ENCODE measurements around the gene POLR2F. TPM values are rescaled to one million over a fixed set of nuclear protein-coding genes. Genes with fewer than 3 reads are reported as not detected.
"Not testable (repeated sequence)": the region's sequence is repeated elsewhere in the genome, so short reads cannot be mapped to it uniquely, and the experiment has no call there.

The POLR2F gene
- total RNA-seq, 2 donors from 2014 or later = 98.0 to 105 TPM

DNA sequence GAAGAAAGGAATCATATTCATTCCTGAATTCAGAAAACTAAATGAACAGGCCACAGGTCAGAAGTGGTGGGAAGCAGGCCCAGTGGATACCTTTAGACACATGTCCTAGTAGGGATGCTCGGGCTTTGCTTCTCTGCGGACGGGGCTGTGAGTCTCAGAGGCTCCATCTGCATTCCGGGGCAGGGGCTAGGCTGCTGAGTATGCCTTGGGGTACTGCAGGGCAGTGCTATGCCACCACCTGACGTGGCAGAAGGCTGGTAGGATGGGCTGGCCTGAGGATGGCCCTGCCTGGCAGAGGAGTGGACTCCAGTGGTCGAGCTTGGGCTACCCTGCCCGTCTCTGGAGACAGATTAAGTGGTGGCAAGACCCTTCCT lies 9.7 kb upstream of the POLR2F start:
- Histone ChIP-seq H3K4me1 (ENCODE audit: control insufficient read depth, insufficient read depth, low read length) (no peaks in the 10 kb centered on the region), H3K27me3 (ENCODE audit: control insufficient read depth, insufficient read depth, low read length, poor library complexity, severe bottlenecking) (no peaks in the 10 kb centered on the region), H3K27ac (ENCODE audit: low read depth, low read length) (no peak overlapping the region), H3K9ac (ENCODE audit: extremely low read depth, low read length, poor library complexity, severe bottlenecking) (no peak overlapping the region), H3K4me3 (ENCODE audit: low read length) (no peak overlapping the region), H3K36me3 (ENCODE audit: control insufficient read depth, insufficient read depth, low read length) (peaks cover 15% of the 10 kb centered on the region), H3K9me3 (ENCODE audit: control insufficient read depth, low read length) (no peaks in the 10 kb centered on the region)
- DNase-seq = no peak
- Mint-ChIP-seq H3K4me3 (no peak overlapping the region), H3K36me3 (ENCODE audit: low read depth) (peaks cover 19% of the 10 kb centered on the region), H3K9me3 (no peaks in the 10 kb centered on the region), H3K4me1 (no peaks in the 10 kb centered on the region), H3K27ac (no peak overlapping the region), H3K27me3 (ENCODE audit: insufficient read depth) (no peaks in the 10 kb centered on the region)
- 92 to 93% methylated on average over 5 to 7 of the region's 7 CpGs for WGBS, 2 experiments (ENCODE audit: insufficient coverage in 1 of 2, insufficient read length in 1 of 2)
- TF ChIP-seq, protein P1, sequence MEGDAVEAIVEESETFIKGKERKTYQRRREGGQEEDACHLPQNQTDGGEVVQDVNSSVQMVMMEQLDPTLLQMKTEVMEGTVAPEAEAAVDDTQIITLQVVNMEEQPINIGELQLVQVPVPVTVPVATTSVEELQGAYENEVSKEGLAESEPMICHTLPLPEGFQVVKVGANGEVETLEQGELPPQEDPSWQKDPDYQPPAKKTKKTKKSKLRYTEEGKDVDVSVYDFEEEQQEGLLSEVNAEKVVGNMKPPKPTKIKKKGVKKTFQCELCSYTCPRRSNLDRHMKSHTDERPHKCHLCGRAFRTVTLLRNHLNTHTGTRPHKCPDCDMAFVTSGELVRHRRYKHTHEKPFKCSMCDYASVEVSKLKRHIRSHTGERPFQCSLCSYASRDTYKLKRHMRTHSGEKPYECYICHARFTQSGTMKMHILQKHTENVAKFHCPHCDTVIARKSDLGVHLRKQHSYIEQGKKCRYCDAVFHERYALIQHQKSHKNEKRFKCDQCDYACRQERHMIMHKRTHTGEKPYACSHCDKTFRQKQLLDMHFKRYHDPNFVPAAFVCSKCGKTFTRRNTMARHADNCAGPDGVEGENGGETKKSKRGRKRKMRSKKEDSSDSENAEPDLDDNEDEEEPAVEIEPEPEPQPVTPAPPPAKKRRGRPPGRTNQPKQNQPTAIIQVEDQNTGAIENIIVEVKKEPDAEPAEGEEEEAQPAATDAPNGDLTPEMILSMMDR (conservative IDR thresholded peaks at IDR 0.05) = no peak

DNA sequence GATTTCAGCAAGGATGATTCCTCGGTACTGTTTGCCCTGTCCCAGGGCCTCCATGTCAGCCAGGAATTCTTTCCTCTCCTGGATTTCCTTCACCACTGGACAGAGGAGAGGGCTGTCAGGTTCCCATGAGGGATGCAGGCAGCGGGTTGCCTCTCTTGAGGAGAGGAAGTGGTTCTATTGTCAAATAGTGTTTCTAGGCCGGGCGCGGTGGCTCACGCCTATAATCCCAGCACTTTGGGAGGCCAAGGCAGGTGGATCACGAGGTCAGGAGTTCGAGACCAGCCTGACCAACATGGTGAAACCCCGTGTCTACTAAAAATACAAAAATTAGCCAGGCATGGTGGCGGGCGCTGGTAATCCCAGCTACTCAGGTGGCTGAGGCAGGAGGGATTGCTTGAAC lies 9.1 kb upstream of the POLR2F start:
- not testable (repeated sequence) for H3K9me3 ChIP-seq (ENCODE audit: control insufficient read depth, low read length); H3K27me3 ChIP-seq (ENCODE audit: control insufficient read depth, insufficient read depth, low read length, poor library complexity, severe bottlenecking); H3K4me3 ChIP-seq (ENCODE audit: low read length); H3K4me3 Mint-ChIP-seq; H3K4me1 ChIP-seq (ENCODE audit: control insufficient read depth, insufficient read depth, low read length); H3K27ac ChIP-seq (ENCODE audit: low read depth, low read length); H3K36me3 ChIP-seq (ENCODE audit: control insufficient read depth, insufficient read depth, low read length); H3K9ac ChIP-seq (ENCODE audit: extremely low read depth, low read length, poor library complexity, severe bottlenecking); DNase-seq; H3K4me1 Mint-ChIP-seq; H3K9me3 Mint-ChIP-seq; H3K27me3 Mint-ChIP-seq (ENCODE audit: insufficient read depth)
- Mint-ChIP-seq H3K27ac (peak overlapping the region; percentile 17), H3K36me3 (ENCODE audit: low read depth) (peaks cover 16% of the 10 kb centered on the region)
- WGBS, 2 experiments (ENCODE audit: insufficient coverage in 1 of 2, insufficient read length in 1 of 2) = 97% methylated on average over 11 of the region's 11 CpGs; no CpG with 5 or more reads in 1 of the 2 experiments

DNA sequence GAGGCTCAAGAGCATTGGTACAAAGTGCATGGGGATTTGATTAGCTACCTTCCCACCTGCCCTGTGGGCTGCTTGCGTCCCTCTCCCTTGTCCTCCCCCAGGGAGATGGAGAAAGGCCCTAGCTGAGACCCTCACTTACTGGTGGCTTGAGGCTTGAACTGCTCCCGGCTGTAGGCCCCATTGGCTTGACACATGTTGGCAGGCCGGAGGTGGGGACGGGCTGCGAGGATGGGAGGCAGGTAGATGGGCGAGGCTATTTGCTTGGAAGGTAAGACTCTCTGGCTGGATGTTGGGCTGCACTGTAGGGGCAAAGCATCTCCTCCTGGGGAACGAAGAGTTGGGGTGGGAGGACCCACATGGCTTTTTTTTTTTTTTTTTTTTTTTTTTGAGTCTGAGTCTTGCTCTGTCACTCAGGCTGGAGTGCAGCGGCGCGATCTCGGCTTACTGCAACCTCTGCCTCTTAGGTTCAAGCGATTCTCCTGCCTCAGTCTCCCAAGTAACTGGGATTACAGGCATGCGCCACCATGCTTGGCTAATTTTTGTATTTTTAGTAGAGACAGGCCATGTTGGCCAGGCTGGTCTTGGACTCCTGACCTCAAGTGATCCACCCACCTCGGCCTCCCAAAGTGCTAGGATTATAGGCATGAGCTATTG lies 6.2 kb upstream of the POLR2F start:
- H3K4me3 Mint-ChIP-seq; H3K36me3 ChIP-seq (ENCODE audit: control insufficient read depth, insufficient read depth, low read length); H3K27ac Mint-ChIP-seq; H3K27me3 Mint-ChIP-seq (ENCODE audit: insufficient read depth); H3K4me1 ChIP-seq (ENCODE audit: control insufficient read depth, insufficient read depth, low read length); H3K9me3 Mint-ChIP-seq; H3K27me3 ChIP-seq (ENCODE audit: control insufficient read depth, insufficient read depth, low read length, poor library complexity, severe bottlenecking); H3K4me3 ChIP-seq (ENCODE audit: low read length); H3K36me3 Mint-ChIP-seq (ENCODE audit: low read depth); H3K9ac ChIP-seq (ENCODE audit: extremely low read depth, low read length, poor library complexity, severe bottlenecking); H3K27ac ChIP-seq (ENCODE audit: low read depth, low read length); DNase-seq; H3K9me3 ChIP-seq (ENCODE audit: control insufficient read depth, low read length); H3K4me1 Mint-ChIP-seq: not testable (repeated sequence)
- 91 to 98% methylated on average over 9 to 14 of the region's 14 CpGs for WGBS, 2 experiments (ENCODE audit: insufficient coverage in 1 of 2, insufficient read length in 1 of 2)

DNA sequence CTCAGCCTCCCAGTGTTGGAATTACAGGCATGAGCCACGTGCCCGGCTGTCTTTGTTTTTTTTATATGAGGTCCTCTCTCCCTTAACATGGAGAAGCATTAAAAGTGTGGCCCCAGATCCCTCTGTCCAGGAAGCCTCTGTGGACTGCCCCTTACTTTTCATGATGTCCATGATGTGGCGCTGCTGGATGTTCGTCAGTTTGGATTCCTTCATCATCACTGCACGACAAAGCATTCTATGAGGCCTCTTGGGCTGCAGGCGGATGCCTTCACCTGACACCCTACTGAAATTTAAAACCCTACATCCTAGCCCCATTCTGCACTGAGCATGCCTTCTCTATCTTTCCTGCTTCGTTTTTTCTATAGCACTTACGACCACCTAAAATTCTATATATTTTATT lies 2.2 kb upstream of the POLR2F start:
- DNase-seq = no peak
- WGBS, 2 experiments (ENCODE audit: insufficient coverage in 1 of 2, insufficient read length in 1 of 2) = 67 to 79% methylated on average over 6 of the region's 8 CpGs

DNA sequence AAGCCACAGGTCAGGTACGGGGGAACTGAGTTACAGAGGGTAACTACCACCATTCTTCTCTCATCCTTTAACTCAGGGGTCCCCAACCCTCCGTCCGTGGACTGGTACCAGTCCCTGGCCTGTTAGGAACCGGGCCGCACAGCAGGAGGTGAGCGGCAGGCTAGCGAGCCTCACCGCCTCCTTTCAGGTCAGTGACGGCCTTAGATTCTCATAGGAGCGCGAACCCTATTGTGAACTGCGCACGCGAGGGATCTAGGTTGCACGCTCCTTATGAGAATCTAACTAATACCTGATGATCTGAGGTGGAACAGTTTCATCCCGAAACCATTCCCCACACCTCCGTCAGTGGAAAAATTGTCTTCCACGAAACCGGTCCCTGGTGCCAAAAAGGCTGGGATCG lies 870 bp upstream of the POLR2F start:
- H3K9me3 Mint-ChIP-seq; H3K27ac ChIP-seq (ENCODE audit: low read depth, low read length); H3K4me1 ChIP-seq (ENCODE audit: control insufficient read depth, insufficient read depth, low read length); H3K9me3 ChIP-seq (ENCODE audit: control insufficient read depth, low read length); H3K27me3 ChIP-seq (ENCODE audit: control insufficient read depth, insufficient read depth, low read length, poor library complexity, severe bottlenecking); DNase-seq; H3K9ac ChIP-seq (ENCODE audit: extremely low read depth, low read length, poor library complexity, severe bottlenecking): not testable (repeated sequence)
- WGBS, 2 experiments (ENCODE audit: insufficient coverage in 1 of 2, insufficient read length in 1 of 2) = 20 to 23% methylated on average over 15 to 20 of the region's 20 CpGs
- H3K36me3 ChIP-seq (ENCODE audit: control insufficient read depth, insufficient read depth, low read length) = peaks cover 13% of the 10 kb centered on the region
- peak overlapping the region; percentile 99 for H3K4me3 ChIP-seq (ENCODE audit: low read length)
- peak overlapping the region; percentile 96 for H3K27ac Mint-ChIP-seq
- peaks cover 10% of the 10 kb centered on the region for H3K27me3 Mint-ChIP-seq (ENCODE audit: insufficient read depth)
- H3K36me3 Mint-ChIP-seq (ENCODE audit: low read depth) = peaks cover 12% of the 10 kb centered on the region
- H3K4me3 Mint-ChIP-seq = peak overlapping the region; percentile 93
- H3K4me1 Mint-ChIP-seq = peaks cover 14% of the 10 kb centered on the region

More for the DNA sequence above, 2.2 kb upstream of the POLR2F start:
- Histone ChIP-seq H3K27me3 (ENCODE audit: control insufficient read depth, insufficient read depth, low read length, poor library complexity, severe bottlenecking) (peaks cover 4% of the 10 kb centered on the region), H3K36me3 (ENCODE audit: control insufficient read depth, insufficient read depth, low read length) (no peaks in the 10 kb centered on the region), H3K9ac (ENCODE audit: extremely low read depth, low read length, poor library complexity, severe bottlenecking) (no peak overlapping the region), H3K27ac (ENCODE audit: low read depth, low read length) (no peak overlapping the region), H3K9me3 (ENCODE audit: control insufficient read depth, low read length) (no peaks in the 10 kb centered on the region), H3K4me3 (ENCODE audit: low read length) (no peak overlapping the region), H3K4me1 (ENCODE audit: control insufficient read depth, insufficient read depth, low read length) (no peaks in the 10 kb centered on the region)
- Mint-ChIP-seq H3K4me3 (no peak overlapping the region), H3K9me3 (no peaks in the 10 kb centered on the region), H3K27ac (peak overlapping the region; percentile 79), H3K4me1 (peaks cover 14% of the 10 kb centered on the region), H3K27me3 (ENCODE audit: insufficient read depth) (peaks cover 10% of the 10 kb centered on the region), H3K36me3 (ENCODE audit: low read depth) (no peaks in the 10 kb centered on the region)
- TF ChIP-seq, protein P1 (conservative IDR thresholded peaks at IDR 0.05) = no peak
